AML-193 (cell line): ENCODE measurements around the gene TEF.

ENCODE experiments used
- DNase-seq, 2 experiments: peaks; one replicate each; lab custom pipeline; 2025; lab: John Stamatoyannopoulos, UW

The TEF gene

GRCh38 chr22:41354979-41355378 is 26.8 kb upstream of the TEF start:
- DNase-seq = no peak

GRCh38 chr22:41355895-41356294 is 25.8 kb upstream of the TEF start:
- no peak for DNase-seq

GRCh38 chr22:41356430-41357028 is 25.2 kb upstream of the TEF start:
- no peak for DNase-seq

GRCh38 chr22:41357191-41357590 is 24.6 kb upstream of the TEF start:
- DNase-seq = no peak

GRCh38 chr22:41358927-41359326 is 22.8 kb upstream of the TEF start:
- DNase-seq = no peak

GRCh38 chr22:41359376-41359775 is 22.4 kb upstream of the TEF start:
- no peak for DNase-seq

- no peak for DNase-seq
Observed at GRCh38 chr22:41360126-41360525, 21.6 kb upstream of the TEF start.

GRCh38 chr22:41361716-41362310 is 19.9 kb upstream of the TEF start:
- DNase-seq = no peak

GRCh38 chr22:41362615-41363014 is 19.1 kb upstream of the TEF start:
- DNase-seq = no peak

- DNase-seq = no peak
Observed at GRCh38 chr22:41364233-41364632, 17.5 kb upstream of the TEF start.

- no peak for DNase-seq
Observed at GRCh38 chr22:41364955-41365354, 16.8 kb upstream of the TEF start.

GRCh38 chr22:41365425-41365824 is 16.3 kb upstream of the TEF start:
- no peak for DNase-seq

GRCh38 chr22:41366323-41367029 is 15.3 kb upstream of the TEF start:
- DNase-seq = no peak

- peak; percentile 73 to 78 for DNase-seq
Observed at GRCh38 chr22:41367039-41367679, 14.6 kb upstream of the TEF start.

- no peak for DNase-seq
Observed at GRCh38 chr22:41367680-41368542, 13.8 kb upstream of the TEF start.

- DNase-seq = no peak
Observed at GRCh38 chr22:41368543-41369423, 13.0 kb upstream of the TEF start.

- no peak for DNase-seq
Observed at GRCh38 chr22:41369424-41369745, 12.4 kb upstream of the TEF start.

GRCh38 chr22:41369837-41370236 is 11.9 kb upstream of the TEF start:
- DNase-seq = no peak

GRCh38 chr22:41377846-41378245 is 3.9 kb upstream of the TEF start:
- no peak for DNase-seq

GRCh38 chr22:41380993-41381328 is 781 bp upstream of the TEF start:
- no peak for DNase-seq

- DNase-seq = no peak
Observed at GRCh38 chr22:41382098-41382578, 396 bp downstream of the TEF start.
